Uterus (tissue), 2 donors: Measurements from ENCODE around the gene TMED4.

ENCODE experiments used
- POLR2A ChIP-seq, 2 donors: fragments of 450-650 bp; IDR thresholded peaks; one replicate each; pipeline ENCODE4 v1.6.1; 2016; ENCODE audit warnings: antibody characterized with exemption in 2 of 2, mild to moderate bottlenecking in 1 of 2, moderate library complexity in 1 of 2
- TF ChIP-seq, protein P1 (sequence below), 4 experiments: fragments of 200-600 bp in 2 of 4; fragments of 450-650 bp in 2 of 4; sonication (generic) in 2 of 4; IDR thresholded peaks; one replicate each; pipeline ENCODE4 v1.5.1; 2016 to 2019; ENCODE audit warnings: antibody characterized with exemption in 4 of 4, mild to moderate bottlenecking in 2 of 4, moderate library complexity in 1 of 4

DNA sequence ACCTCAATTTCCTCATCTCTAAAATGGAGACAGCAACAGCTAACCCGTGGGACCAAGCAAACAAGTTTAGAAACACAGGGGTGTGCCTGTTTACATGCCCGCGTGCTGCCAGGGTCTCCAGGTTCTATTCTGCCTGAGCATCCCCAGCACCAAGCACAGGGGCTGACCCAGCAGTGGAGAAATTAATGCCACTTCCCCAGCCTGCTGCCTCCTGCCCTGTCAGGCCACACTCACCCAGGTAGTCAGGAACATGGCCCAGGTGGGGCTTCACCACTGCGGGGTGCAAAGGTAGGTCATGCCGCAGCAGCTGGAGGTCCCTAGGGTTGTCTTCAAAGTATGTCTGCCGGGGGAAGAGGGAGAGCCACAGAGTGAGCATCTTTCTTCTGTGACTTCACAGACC lies 14.1 kb downstream of the TMED4 start:
- TF ChIP-seq, protein P1, sequence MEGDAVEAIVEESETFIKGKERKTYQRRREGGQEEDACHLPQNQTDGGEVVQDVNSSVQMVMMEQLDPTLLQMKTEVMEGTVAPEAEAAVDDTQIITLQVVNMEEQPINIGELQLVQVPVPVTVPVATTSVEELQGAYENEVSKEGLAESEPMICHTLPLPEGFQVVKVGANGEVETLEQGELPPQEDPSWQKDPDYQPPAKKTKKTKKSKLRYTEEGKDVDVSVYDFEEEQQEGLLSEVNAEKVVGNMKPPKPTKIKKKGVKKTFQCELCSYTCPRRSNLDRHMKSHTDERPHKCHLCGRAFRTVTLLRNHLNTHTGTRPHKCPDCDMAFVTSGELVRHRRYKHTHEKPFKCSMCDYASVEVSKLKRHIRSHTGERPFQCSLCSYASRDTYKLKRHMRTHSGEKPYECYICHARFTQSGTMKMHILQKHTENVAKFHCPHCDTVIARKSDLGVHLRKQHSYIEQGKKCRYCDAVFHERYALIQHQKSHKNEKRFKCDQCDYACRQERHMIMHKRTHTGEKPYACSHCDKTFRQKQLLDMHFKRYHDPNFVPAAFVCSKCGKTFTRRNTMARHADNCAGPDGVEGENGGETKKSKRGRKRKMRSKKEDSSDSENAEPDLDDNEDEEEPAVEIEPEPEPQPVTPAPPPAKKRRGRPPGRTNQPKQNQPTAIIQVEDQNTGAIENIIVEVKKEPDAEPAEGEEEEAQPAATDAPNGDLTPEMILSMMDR (IDR thresholded peaks at IDR 0.05), result no peak
- TF ChIP-seq POLR2A (IDR thresholded peaks at IDR 0.05), result no peak
